Superior temporal gyrus (tissue), 1 donor: Measurements from ENCODE around the gene NRGN.

ENCODE experiments used
- DNase-seq: peaks from one replicate; pipeline ENCODE4 v3.0.0-alpha.2; 2016; ENCODE audit errors: extremely low spot score

The NRGN gene

DNA sequence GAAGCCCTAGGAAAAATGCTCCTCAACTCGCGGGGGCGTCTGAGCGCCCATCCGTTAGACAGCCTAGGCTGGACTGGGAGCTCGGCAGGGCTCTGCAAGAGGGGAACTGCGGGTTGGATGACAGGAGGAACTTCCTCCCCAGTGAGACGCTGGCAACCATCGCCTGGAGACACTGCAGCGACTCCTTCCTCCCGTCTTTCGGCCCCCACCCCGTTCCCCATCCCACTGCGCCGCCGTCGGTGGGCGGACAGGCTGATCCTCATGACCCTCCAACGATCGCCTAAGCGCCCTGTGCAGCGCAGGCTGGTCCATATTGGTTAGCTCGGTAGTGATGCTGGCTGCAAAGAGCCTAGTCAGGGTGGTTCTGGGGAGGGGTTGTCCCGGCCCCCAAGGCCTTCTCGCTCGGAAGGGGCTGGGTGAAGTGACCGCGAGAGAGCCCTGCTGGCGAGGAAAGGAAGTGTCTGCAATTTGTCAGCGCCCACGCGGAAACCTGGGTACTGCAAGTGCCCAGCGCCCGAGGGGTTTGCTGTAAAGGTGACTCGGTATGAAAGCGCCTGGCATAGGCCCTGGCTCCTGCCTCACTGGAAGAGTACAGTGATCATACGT lies 638 bp downstream of the NRGN start:
- DNase-seq = peak; percentile 34

DNA sequence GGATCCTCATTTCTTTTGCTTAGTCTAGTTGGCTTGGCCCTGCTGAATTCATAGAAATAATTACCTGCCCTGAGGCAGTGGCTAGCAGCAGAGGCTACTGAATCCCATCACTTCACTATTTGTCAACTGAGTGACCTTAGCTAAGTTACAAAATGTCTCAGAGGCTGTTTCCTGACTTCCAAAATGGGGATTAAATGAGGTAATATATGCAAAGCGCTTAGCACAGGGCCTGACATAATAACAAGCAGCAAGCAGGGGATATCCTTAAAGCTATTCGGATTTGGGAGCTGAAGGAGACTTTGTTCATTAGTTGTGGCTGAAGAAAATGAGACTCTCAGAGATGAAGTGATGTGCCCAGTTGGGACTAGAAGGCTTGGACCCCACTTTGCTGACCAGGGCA lies 2.8 kb downstream of the NRGN start:
- no peak for DNase-seq

DNA sequence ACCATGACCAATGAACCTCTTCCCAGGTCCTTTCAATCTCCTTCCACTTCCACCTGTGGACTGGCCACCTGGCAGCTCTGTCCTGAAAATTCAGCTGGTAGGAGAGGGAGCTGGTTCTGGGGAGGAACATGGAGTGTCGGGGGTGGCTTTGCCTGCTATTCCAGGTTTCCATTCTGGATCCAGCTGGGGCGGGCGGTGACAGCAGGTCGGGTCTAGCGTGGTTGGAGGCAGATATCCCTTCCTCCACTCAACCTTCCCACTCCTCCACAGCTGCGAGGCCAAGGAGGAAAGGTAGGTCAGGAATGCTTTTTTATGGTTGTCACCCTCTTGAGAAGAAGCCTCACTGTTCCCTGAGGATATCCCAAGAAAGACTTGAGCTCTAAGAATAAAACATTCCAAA lies 3.3 kb downstream of the NRGN start:
- no peak for DNase-seq

DNA sequence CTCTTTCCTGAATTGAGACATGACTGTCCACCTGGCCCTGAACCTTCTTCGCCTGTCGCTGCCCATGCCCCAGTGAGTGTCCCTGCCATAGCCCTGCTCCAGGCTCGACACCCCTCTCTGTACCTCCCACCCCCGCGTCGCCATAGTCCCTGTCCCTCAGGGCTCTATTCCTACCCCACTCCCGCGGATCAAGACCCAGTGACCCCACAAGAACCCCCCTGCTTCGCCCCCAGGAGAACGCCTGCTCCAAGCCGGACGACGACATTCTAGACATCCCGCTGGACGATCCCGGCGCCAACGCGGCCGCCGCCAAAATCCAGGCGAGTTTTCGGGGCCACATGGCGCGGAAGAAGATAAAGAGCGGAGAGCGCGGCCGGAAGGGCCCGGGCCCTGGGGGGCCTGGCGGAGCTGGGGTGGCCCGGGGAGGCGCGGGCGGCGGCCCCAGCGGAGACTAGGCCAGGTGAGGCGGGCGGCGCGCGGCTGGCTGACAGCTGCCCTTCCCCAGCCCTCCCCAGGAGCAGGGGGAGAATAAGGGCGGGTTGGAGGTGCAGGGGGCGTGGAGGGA lies 5.6 kb downstream of the NRGN start:
- no peak for DNase-seq

DNA sequence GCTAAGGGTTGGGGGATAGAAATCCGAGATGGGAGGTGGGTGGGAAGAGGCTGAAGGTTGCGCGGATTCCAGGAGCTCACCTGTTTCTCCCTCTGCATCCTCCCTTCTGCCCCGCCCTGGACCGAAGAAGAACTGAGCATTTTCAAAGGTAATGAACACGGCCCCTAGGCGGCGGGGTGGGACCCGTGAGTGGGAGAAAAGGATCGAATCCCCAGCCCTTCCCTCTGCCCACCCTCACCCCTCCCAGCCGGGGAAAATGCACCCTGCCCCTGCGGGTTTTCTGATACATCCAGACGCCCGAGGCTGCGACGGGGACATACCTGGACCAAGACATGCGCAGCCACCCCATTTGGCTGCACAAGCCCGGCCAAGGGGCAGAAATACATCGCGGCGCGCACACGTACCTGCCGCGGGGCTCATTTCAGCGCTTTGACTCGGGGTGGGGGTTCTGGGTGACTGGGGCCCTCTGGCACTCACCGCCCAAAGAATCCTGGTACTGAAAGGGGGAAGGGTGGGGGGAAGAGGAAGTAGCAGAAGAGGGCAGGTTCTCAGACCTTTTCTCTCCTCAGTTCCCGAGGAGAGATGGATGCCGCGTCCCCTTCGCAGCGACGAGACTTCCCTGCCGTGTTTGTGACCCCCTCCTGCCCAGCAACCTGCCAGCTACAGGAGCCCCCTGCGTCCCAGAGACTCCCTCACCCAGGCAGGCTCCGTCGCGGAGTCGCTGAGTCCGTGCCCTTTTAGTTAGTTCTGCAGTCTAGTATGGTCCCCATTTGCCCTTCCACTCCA lies 6.3 kb downstream of the NRGN start:
- DNase-seq = no peak

DNA sequence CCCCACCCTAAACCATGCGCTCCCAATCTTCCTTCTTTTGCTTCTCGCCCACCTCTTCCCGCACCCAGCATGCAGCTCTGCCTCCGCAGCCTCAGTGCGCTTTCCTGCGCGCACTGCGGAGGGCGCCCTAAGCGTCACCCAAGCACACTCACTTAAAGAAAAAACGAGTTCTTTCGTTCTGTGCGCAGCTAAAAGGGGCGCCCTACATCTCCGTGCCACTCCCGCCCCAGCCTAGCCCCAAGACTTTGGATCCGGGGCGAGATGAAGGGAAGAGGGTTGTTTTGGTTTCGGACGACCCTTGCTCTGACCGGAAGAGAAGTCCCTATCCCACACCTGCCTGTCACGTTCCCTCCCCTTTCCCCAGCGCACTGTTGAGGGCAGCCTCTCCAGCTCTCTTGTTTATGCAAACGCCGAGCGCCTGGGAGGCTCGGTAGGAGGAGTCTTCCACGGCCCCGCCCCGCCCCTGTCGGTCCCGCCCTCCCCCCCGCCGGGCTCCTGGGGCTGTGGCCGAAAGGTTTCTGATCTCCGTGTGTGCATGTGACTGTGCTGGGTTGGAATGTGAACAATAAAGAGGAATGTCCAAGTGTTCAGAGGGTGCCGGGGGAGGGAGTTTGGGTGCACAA lies 7.0 kb downstream of the NRGN start:
- DNase-seq = no peak

DNA sequence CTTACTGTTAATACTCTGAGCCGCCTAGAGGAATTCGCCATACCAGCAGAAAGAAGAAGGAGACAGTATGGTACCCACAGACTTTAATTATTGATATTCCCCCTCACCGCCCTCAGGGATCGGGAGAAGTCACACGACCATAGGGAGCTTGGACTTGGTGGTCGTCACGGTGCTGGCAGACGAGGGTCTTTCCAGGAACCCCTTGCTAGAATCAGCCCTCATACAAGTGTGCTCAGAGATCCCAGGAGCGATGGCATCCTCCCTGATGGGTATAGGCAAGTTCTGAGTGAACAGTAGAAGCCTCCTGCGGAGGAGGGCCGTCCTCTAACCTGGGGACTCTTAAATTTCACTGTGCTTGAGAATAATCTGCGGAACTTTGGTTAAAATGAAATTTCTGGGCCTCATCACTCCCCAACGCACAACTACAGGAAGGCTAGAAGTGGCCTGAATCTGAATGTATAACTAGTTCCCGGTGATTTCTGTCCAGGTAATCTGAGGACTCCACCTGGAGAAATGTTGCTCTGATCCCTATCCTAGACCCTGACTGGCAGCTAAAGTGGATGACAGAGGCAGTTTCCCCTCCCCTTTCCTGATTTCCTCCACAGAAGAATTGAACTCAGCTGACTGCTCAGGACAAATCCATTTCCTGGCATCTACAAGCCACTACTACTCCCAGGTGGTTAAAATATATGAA lies 7.8 kb downstream of the NRGN start:
- DNase-seq = no peak

DNA sequence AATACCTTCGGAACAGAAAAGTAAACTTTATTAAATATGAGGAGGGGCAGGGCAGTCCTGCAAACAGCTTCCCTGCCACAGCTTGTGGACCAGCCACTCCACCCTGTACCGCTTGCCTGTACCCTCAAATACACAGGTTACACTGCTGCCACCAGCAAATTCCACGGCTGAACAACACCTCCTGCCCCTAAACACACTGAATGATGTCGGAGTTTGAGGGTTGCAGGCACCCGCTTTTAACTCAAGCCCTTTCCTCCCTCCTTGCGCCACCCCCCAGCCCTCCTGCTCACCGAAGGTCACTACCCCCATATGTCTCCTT lies 8.3 kb downstream of the NRGN start:
- no peak for DNase-seq

DNA sequence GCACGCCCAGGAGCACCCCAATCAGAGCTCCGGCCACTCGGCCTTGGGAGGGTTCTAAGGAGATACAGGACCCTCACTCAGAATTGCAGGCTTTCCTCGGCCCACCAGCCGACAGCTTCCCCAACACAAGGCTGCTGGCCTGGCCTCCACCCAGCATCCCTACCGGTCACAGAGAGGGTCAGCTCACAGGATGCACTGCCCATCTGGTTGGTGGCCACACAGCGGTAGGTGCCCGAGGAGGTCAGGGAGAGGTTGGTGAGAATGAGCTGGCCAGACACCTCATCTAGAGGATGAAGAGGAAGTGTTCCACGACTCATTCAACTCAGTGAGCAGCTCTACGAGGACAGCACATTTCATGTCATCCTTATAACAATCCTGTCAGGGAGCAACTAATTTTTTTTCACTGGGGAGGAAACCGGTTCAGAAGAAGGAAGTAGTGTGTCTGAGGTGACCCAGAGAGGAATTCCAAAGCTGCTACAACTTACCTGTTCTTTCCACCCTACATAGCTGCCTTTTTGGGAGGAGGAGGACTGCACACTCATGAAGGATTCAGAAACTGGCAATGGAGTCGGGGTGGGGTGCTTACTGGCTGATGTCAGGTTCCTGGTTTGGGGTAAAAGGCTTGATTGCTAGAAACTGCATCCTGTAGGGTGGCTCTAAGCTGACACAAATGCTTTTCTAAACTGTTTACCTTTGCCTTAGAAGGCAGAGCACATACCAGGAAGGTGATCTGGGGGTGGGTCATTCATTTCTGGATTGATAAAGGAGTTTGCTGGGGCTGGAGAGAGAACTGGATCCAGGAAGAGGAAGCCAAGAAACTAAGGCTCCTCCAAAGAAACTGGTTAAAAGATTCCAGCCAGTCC lies 9.0 kb downstream of the NRGN start:
- DNase-seq = no peak

DNA sequence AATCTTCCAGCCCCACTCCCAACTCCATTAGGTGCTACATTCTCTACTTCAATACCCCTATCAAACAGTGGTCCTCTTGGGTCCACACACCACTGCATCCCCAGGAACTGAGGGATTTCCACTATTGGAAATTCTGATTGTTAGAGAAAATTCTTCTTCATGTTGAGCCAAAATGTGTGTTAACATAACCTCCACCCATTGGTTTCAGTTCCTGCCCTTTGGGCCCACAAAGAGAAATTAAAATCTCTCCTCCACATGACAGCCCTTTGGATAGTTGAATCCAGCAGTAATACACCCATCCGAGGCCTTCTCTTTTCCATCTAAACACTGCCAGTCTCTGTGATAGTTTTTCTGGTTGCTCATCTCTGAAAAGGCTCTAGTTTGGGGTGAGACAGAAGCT lies 10.2 kb downstream of the NRGN start:
- DNase-seq = no peak

DNA sequence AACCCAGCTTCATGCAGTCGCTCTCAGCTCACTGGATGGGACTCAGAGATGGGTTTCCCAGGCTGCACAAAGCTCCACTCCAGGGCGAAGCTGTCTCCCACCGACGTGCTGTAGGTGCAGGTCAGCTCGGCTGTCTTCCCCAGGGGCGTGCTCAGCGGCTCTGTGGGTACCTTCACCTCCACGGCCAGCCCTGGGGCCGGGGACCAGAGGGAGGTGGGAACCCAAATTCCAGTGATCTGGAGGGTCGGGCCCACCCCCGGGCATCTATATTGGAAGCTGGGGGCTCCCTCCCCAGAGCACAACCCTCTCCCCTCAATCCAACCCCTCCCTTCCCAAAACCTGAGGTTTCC lies 11.6 kb downstream of the NRGN start:
- no peak for DNase-seq

DNA sequence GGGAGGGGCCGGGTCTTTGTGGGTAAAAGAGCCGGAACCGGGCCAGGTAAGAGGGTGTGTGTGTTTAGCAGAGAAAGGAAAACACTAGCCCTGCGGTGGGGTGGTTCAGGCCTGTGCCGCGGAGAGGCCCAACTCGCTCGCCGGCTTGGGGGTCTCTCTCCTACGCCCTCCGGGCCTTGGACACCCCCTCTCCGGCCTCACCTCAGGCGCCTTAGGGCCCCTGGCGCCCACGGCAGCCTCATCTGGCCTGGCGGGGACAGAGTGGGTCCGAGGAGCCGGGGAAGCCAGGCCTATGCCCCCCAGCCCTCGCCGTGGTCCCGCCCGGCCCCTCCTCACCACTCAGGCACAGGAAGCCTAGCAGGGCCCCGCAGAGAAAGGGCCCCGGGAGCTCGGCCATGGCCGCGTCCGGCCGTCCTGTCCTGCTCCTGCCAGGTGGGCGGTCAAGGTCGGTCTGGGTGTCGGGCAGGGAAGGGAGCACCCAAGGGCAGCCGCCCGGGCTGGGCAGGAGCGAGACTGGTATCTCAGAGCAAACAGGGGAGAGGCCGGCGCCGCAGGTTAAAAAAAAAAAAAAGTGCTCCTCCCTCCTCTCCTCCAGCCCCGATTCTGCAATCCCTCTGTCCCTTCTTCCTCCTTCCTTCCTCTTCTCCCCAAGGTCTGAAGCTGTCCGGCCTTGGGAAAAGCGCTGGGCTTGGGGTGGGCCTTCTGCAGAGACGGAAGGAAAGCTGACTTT lies 12.2 kb downstream of the NRGN start, which contains the start of gene VSIG2:
Gene VSIG2 (minus strand): TSS at position 515 of the 730 bp plus-strand sequence. CDS start 118 bp downstream, at position 397.
- DNase-seq = no peak

DNA sequence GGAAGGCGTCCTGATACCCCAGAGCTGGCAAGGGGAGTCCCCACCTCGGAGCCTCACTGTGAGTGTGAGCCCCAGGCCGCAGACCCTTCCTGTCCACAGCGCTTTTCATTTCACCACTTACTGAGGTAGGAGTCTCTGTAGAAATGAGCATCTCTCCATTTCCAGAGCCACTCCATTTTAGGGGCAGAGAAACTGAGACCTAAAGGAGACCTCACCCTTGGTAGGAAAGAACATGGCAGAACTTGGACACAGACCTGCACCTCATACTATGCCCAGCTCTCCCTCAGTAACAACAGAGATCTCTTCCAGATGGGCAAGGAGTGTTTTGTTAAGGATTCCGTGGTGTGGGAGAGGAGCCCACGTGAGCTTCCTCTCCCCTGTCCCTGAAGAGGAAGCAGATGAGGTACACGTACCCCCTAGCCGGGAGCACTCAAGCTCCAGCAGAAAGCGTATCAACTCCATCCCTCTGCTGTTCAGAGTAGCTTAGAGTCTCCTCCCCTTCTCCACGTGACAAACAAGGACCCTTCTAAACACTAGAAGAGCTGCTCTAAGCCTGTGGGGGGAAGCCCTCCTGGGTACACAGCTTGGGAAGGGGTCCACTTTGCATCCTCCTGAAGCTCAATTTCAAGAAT lies 12.8 kb downstream of the NRGN start:
- DNase-seq = no peak

DNA sequence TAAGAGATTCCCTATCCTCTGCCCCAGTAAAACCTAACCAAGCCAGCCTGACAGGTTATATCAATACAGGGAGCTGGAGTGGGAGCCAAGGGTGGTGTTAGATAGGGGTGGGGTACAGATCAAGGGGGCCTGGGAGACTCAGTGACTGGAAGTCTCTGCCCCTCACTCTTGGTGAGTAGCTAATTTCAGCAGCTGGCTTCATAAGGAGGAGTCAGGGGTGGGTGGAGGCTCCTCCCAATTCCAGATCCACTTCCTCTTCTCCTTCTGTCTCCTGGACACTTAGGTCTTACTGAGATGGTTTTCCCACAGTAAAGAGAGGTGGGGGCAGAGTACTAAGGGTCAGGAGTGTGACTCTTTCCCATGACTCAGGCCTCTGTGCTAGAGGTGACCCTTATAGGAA lies 13.5 kb downstream of the NRGN start:
- DNase-seq = no peak

DNA sequence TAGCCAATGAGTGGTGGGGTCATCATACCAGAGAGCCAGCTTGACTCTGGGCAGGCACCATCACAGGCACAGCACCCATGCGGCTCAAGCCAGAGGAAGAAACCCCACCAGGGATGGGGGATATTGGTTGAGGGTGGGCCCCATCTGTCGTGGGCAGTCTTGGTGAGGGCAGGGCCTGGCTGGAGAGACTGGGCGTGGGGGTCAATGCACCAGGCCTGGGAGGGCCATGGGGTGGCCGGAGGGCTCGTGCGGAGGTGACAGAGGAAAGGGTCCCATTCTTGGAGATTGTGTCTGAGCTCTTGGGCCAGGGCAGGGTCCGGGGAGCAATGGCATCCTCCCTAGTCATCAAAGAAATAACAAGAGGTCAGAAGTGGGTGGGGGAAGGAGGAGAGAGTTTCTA lies 13.9 kb downstream of the NRGN start:
- DNase-seq = no peak

DNA sequence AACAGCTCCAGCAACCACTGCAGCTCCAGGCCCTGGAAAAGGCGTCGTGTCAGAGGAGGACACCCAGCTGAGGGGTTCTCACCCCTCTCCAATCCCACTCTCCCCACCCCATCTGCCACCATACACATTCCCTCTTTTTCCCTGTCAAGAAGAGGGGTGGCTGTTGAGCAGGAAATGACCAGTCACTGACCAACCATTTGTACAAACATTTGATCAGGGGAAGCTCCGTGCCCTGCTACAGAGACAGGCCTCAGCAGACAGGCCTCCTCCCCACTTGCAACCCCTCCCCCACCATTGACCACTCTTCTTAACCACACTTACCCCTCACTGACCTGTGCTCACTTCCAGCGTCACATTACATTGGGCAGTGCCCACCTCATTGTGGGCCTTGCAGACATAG lies 14.6 kb downstream of the NRGN start:
- no peak for DNase-seq

DNA sequence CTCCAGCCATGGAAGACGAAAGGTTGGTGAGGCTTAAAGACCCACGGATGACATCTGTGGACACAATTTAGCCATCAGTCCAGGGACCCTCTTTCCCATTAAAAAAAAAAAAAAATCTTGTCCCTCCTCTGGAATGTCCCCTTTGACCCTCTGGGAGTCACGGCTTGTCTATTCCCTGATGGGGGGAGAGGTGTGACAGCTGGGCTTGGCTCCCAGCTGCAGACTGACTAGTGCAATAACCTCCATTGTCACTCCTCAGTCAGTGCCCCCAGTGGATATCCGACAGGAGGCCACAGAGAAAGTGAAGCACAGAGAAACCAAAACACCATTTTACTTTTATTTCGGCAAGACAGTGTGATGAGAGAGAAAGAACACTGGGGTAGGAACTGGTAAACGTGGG lies 15.0 kb downstream of the NRGN start:
- DNase-seq = no peak

DNA sequence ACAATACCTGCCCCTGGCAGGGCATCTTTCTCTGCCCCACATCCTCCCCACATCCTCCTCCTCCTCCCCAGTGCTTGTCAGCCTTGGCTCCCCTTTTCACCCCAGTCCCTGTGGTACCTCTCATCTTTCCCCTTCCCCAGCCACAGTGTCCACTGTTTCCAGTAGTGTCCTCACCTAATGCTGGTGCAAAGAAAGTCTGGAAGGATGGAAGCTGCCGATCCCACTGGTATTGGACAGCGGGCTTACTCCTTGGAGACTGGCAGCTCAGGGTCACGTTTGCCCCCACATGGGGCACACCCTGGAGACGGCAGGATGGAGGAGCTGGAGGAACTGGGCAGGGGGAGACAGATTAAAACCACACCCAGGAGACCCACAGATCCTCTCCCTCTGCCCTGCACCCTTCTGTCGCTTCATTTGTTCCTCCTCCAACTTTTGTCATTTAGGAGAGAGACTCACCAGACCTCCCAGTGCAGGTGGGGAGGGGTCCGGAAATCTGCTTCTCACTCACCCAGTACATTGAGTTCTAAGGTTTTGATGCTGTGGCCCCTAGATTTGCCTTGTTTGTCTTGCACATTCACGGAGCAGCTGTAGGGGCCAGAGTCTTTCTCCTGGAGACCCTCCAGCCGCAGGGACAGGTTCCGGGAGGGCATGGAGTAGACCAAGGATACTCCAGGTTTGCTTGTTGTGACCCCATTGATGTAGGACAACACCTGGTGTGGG lies 16.5 kb downstream of the NRGN start:
- no peak for DNase-seq

DNA sequence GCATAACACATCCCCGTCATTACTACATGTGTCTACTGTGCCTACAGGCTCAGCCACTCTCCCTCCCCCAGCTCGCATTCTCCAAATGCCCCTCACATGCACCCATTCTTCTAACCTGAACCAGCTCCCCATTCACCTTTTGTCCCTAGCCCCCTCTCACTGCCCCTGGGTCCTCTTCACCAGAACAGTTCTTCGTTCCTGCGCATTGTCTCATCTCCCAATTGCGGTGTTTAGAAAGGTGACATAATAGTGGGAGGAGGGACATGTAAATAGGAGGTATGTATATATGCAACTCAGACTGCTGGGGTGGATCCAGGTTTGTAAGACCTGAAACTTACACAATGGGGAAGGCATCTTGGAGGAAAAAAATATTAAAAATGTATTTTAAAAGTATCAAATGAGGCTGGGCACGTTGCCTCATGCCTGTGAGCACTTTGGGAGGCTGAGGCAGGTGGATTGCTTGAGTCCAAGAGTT lies 17.0 kb downstream of the NRGN start:
- no peak for DNase-seq

DNA sequence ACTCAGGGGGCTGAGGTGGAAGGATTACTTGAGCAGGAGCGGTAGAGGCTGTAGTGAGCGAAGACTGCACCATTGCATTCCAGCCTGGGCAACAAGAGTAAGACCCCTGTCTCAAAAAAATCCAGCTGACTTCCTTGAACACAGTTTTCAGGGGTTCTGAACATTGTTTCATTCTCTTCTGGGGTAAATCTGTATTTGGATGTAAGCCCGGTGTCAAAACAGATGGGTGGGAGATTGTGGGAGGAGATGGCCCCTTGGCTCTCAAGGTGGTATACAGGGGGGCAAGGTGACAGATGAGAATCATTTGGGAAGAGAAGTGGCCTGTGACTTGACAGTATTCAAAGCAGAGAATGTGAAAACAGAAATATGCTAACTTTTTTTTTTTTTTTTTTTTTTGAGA lies 17.6 kb downstream of the NRGN start:
- DNase-seq = no peak
